Activated CD4-positive, alpha-beta T cell treated with anti-CD3 and anti-CD28 coated beads, Interleukin-2, Interleukin-6, amounts not matched to agents 100 ng/mL and 50 ng/mL, durations not matched to agents 16 hours and 8 hours (primary cell): ENCODE data around the gene TRA2A.

Source experiments
- DNase-seq: peaks from one replicate; pipeline ENCODE4 v3.0.0-alpha.2; 2020

TRA2A gene

DNA sequence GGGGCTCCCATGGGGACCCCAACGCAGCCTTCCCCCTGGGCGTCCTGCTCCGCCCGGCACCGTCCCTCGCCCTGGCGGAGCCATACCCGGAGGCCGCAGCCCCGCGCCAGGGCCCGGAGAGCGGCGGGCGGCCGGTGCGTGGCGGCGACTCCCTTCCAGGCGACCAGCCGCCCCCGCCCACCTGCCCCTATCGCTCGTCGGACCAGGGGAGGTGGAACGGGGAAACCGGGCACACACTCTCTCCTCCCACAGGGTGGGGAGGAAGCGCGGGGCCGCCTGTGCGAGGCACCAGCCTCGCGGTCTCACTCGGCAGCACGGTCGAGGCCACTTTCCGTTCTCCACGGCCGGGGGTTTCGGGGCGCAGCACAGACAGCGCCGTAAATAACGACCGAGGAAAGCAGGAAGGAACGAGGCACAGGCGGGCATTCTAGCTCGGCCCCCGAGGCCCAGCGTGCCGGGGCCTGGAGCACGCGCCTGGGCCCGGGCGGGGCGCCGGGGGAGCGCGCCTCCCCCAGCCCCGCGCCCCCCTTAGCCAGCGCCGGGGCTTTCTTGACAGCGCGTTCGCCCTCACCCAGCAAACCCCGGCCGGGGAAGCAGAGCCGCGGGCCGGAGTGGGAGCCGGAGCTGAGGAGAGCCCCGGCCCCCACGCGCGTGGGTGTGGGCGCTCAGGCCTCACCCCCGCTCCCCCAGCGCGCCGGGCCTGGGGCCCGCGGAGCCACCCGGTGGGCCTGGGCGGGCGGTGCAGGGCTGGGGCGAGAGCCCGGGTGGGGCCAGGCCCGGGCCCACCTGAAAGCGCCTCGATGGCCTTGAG lies 62.4 kb downstream of the TRA2A start:
- DNase-seq = peak; percentile 33

DNA sequence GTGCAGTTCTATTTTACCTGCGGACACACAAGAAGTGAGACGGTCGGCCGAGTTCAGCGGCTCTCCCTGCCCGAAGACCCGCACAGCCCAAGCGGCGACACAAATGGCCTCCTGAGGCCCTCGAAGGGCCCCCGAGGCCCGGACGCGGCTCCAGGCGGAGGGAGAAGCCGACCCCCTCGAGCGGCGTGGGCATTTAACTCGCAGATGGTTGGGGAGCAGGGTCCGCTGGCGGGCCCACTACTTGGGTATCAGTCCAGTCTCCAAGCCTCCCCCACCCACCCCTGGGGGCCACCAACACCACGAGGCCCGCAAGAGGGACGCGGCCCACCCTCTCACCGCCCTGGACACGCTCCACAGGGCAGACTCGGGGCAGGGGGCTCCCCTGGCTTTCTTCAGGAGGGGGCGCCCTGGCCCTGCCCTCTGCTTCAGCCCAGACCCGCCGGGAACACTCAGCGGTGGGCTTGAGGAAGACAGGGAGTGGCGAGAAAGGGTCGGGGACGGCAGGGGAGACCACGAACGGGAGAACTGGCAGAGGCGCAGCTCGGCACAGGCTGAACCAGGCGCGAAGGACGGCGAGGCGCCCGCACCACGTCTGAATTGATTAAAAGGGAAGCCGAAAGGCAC lies 63.1 kb downstream of the TRA2A start:
- no peak for DNase-seq

DNA sequence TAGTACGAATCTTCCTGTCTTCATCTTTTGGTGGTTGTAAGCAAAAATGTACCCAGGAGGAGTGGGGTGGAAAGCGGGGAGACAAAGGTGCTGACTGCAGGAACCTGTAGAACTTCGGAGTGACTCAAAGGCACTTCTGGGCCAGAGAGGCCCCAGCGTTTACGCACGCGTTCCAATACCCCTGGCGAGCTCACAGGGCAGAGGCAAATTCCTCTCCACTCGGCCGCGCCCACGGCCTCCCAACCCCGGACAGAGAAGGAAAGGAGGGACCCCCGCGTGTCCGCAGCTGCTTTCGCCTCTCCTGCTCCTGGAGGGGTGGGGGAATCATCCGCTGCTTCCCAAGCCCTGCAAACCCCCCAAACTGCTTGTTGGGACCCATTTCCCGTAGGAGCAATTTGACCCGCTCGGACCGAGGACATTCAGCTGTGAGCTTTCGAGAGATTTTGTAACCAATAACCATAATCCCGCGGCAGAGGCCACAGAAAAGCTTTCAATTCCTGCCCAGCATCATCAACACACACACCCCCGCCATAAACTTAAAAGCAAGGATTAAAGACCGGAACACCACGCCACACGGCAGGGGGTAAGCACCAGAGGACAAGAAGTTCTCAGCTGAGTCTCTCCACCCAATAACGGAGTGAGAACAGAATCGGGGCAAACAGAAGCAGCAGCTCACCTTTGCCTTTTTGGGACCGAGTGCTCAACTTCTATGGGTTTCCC lies 63.8 kb downstream of the TRA2A start:
- peak; percentile 35 for DNase-seq

DNA sequence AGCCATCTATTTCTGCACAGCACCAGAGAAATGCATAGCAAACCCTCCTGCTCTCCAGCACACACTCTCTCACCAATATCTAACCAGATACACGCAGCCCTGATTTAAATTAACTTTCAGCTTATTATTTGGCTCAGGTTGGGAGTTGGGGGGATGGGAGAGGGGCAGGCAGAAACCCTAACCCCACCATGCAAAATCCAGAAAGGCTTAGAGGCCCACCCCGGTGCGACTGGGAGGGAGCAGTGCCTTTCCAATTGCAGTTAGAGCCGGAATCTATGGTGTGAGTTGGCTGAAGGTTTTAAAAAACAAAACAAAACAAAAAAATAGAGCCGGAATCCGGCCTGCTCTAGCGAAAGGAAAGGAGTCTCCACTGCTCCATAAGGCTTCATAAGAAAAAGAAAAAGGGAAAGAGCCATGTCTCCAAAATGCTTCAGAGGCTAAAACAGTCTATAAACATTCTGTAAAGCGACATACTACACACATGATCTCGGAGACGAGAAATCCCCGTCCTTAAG lies 64.4 kb downstream of the TRA2A start:
- no peak for DNase-seq

DNA sequence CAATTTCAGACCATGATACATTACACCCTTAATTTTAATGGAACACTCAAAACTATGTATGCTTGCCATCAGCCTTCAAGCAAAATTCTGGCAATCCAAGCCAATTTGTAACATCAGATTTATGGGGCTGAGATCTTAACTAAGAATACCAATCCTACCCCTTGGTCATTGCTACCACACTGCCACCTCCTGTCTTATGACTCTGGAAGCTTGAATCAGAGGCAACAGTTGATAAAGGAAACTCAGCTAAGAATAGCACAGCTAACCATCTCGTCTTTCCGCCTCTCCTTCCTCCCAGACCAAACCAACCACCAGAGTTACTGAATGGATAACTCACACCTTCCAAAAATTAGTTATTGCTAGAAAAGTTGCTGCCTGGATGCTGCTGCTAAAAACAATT lies 68.9 kb downstream of the TRA2A start:
- peak; percentile 14 for DNase-seq

DNA sequence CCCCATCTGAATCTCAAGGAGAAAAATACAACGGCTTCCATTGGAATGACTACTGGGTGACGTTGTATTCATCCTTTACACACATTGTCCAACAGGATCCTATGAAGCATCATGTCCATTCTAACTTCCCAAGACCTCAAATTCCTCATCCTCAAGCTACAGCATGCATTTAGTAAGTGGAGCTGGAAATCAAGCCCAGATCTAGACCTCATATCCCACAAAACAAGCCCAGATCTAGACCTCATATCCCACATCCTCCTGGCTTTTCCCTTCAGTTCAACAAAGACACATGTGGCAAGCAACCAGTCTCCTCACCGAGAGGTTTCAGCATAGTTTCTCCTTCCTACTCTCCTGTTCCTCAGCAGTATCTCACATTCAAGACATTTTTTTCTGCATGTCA lies 73.7 kb downstream of the TRA2A start:
- no peak for DNase-seq

DNA sequence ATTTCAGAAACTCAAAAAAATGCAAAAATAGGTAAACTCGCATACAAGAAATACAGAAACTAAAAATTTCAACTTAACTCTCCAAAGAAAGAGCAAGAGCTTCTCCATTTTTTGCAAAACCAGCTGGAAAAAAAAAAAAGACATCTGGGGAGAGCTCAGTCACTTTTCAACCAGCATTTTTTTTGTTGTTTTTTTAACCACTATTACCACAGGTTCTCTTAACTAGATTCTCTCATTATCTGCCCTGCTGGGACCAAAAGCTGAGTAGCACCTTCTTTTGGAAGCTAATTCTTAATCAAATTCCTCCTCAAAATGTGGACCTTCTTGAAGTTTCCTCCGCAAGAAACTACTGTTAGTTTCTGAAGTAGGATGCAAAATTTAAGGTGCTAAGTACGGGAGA lies 75.7 kb downstream of the TRA2A start:
- no peak for DNase-seq

DNA sequence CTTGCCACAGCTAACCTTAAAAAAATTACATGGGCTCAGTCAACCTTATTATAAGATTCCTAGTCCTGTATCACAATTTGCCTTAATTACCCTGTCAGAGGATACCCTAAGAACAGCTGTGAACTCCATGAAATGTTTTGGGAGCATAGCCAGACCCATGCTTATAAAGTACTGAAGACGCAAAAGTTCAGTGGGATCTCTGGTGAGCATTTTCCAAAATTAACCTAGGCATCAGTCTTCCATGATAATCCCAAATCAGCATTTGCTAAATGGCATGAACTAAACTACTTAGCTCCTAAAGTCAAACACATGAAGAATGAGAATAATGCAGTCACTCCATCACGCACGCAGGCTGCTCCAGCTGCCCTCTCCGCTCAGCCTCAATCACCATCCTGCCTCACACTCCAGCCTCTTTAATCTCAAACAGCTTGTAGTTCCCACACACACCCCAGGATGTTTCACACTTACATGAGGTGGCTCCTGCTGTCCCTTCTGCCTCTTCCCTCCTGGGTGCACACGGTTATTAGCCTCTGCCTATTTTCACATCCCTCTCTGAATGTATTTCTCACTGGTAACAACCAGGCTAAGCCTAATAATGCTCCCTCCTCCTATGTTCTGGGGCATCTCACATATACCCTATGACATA lies 76.8 kb downstream of the TRA2A start:
- no peak for DNase-seq
